Caco-2 (cell line): Measurements from ENCODE around the gene C8G. TPM values are rescaled to one million over a fixed set of nuclear protein-coding genes. Genes with fewer than 3 reads are reported as not detected.

Source experiments
- BruUV-seq: library from RNA; stranded (reverse); fragments of 400-500 nt; replicated peaks from 2 replicates; lab custom pipeline; 2021; lab: Mats Ljungman, UMichigan
- CTCF ChIA-PET: fragments of 300-600 bp; sonication (Branson Sonifier 250); formaldehyde crosslinking; loops from one replicate; lab custom pipeline; 2022; ENCODE audit warnings: antibody characterized with exemption; lab: Charles Lee
- POLR2A ChIA-PET: fragments of 300-600 bp; sonication (Branson Sonifier 250); formaldehyde crosslinking; loops from one replicate; lab custom pipeline; 2022; ENCODE audit warnings: antibody characterized with exemption; lab: Charles Lee
- DNase-seq, 2 experiments: peaks; one replicate each; pipeline versions ENCODE4 v3.0.0 to v3.0.0-alpha.2; 2020 to 2022
- H3K27me3 ChIP-seq: replicated peaks from 2 replicates; pipeline ENCODE4 v1.6.0; 2011; ENCODE audit warnings: low read length; ENCODE audit not compliant: control insufficient read depth, insufficient read depth
- H3K36me3 ChIP-seq: 2 replicates; pipeline ENCODE4 v1.5.1; 2011; ENCODE audit warnings: low read length; ENCODE audit not compliant: control insufficient read depth, insufficient read depth
- H3K4me1 ChIP-seq: fragments of 250-450 bp; sonication (Bioruptor Pico); 2 replicates; pipeline ENCODE4 v1.5.1; 2020; ENCODE audit warnings: mild to moderate bottlenecking
- H3K4me3 ChIP-seq: 2 replicates; pipeline ENCODE4 v1.5.1; 2011; ENCODE audit warnings: low read depth, mild to moderate bottlenecking, control low read depth, low read length
- H3K9me3 ChIP-seq: fragments of 250-450 bp; sonication (Bioruptor Pico); 2 replicates; pipeline ENCODE4 v1.5.1; 2020; ENCODE audit warnings: mild to moderate bottlenecking, moderate library complexity
- H3K27ac Mint-ChIP-seq: one replicate; pipeline ENCODE4 v1.8.0; 2022; ENCODE audit warnings: mixed read lengths; ENCODE audit not compliant: unreplicated experiment
- H3K27me3 Mint-ChIP-seq: one replicate; pipeline ENCODE4 v1.8.0; 2022; ENCODE audit warnings: mixed read lengths; ENCODE audit not compliant: insufficient read depth, unreplicated experiment
- H3K36me3 Mint-ChIP-seq: one replicate; pipeline ENCODE4 v1.8.0; 2022; ENCODE audit warnings: mild to moderate bottlenecking, mixed read lengths; ENCODE audit not compliant: insufficient read depth, unreplicated experiment
- H3K4me1 Mint-ChIP-seq: one replicate; pipeline ENCODE4 v1.8.0; 2022; ENCODE audit warnings: low read depth, mixed read lengths; ENCODE audit not compliant: unreplicated experiment
- H3K4me3 Mint-ChIP-seq: one replicate; pipeline ENCODE4 v1.8.0; 2022; ENCODE audit warnings: mild to moderate bottlenecking, moderate library complexity, mixed read lengths; ENCODE audit not compliant: unreplicated experiment
- H3K9me3 Mint-ChIP-seq: one replicate; pipeline ENCODE4 v1.8.0; 2022; ENCODE audit warnings: mixed read lengths; ENCODE audit not compliant: unreplicated experiment
- intact Hi-C: fragments of 100-400 bp; cut with micrococcal nuclease; formaldehyde crosslinking; loops from one replicate; pipeline ENCODE4 v1.10.0; 2022; ENCODE audit not compliant: unreplicated experiment
- total RNA-seq: library from RNA; stranded (reverse); gene quantifications from 2 replicates; pipeline ENCODE4 v1.2.3, GENCODE V29; 2022
- TF ChIP-seq, protein P1 (sequence below), 2 experiments: fragments of 200-600 bp in 1 of 2; IDR thresholded peaks; 1 replicate in 1 of 2; 2 replicates in 1 of 2; pipeline versions ENCODE4 v1.5.1 to v1.8.0; 2011 to 2022; ENCODE audit warnings: antibody characterized with exemption in 1 of 2, control low read depth in 1 of 2, inconsistent platforms in 1 of 2, low read depth in 1 of 2, low read length in 1 of 2, mild to moderate bottlenecking in 1 of 2, moderate library complexity in 1 of 2; ENCODE audit not compliant: insufficient read depth in 1 of 2, severe bottlenecking in 1 of 2, unreplicated experiment in 1 of 2

Gene C8G
- total RNA-seq, 1 experiment from 2014 or later: 0.77 TPM

DNA sequence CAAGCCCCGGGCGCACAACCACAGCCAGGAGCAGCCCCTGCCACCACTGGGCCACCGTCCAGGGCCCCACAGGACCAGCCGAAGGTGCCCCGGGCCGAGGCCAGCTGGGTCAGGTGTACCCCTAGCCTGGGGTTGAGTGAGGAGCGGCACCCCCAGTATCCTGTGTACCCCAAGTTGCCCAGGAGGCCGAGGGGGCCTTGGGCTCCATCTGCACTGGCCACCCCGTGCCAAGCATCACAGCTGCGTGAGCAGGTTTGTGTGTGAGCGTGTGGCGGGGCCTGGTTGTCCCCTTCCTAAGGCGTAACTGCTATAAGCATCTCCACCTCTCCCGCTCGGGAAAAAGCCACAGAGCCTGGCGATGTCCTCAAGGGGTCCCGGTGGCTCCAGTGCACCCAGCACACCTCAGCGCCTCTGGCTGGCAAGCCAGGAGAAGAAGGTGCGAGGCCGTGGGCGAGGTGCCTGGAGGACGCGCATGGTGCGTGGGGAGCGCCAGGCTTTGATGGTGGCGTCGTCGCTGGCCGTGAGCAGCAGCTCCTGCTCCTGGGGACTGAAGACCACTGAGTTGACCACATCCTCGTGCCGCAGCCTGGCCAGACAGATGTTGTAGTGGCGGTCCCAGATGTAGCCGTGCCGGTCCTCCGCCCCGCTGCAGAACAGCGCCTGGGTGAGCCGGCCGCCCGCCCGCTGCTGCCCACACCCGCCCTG, 4.4 kb upstream of the C8G start:
- H3K27ac Mint-ChIP-seq: peak overlapping the region; percentile 61
- no peak overlapping the region for H3K4me3 Mint-ChIP-seq
- H3K36me3 ChIP-seq: peaks cover 1% of the 10 kb centered on the region
- intact Hi-C loops: loop anchor here (10.0 kb wide), 1 partner anchor 96 kb away; the partner anchor contains the start of genes AJM1 and PHPT1
- H3K27me3 Mint-ChIP-seq: no peaks in the 10 kb centered on the region
- H3K27me3 ChIP-seq: no peaks in the 10 kb centered on the region
- H3K9me3 ChIP-seq: no peaks in the 10 kb centered on the region
- H3K4me1 ChIP-seq: peaks cover 18% of the 10 kb centered on the region
- no TSS peak for BruUV-seq
- no peaks in the 10 kb centered on the region for H3K4me1 Mint-ChIP-seq
- TF ChIP-seq, protein P1, sequence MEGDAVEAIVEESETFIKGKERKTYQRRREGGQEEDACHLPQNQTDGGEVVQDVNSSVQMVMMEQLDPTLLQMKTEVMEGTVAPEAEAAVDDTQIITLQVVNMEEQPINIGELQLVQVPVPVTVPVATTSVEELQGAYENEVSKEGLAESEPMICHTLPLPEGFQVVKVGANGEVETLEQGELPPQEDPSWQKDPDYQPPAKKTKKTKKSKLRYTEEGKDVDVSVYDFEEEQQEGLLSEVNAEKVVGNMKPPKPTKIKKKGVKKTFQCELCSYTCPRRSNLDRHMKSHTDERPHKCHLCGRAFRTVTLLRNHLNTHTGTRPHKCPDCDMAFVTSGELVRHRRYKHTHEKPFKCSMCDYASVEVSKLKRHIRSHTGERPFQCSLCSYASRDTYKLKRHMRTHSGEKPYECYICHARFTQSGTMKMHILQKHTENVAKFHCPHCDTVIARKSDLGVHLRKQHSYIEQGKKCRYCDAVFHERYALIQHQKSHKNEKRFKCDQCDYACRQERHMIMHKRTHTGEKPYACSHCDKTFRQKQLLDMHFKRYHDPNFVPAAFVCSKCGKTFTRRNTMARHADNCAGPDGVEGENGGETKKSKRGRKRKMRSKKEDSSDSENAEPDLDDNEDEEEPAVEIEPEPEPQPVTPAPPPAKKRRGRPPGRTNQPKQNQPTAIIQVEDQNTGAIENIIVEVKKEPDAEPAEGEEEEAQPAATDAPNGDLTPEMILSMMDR (IDR thresholded peaks at IDR 0.05; ENCODE audit: insufficient read depth in 1 of 2, low read depth in 1 of 2, low read length in 1 of 2, severe bottlenecking in 1 of 2, unreplicated experiment in 1 of 2): no peak
- CTCF ChIA-PET: no interaction called here
- DNase-seq: peak in 1 of 2 experiments; percentile 30
- no peak overlapping the region for H3K4me3 ChIP-seq
- no peaks in the 10 kb centered on the region for H3K9me3 Mint-ChIP-seq
- peaks cover 83% of the 10 kb centered on the region for H3K36me3 Mint-ChIP-seq
- POLR2A ChIA-PET: no interaction called here

DNA sequence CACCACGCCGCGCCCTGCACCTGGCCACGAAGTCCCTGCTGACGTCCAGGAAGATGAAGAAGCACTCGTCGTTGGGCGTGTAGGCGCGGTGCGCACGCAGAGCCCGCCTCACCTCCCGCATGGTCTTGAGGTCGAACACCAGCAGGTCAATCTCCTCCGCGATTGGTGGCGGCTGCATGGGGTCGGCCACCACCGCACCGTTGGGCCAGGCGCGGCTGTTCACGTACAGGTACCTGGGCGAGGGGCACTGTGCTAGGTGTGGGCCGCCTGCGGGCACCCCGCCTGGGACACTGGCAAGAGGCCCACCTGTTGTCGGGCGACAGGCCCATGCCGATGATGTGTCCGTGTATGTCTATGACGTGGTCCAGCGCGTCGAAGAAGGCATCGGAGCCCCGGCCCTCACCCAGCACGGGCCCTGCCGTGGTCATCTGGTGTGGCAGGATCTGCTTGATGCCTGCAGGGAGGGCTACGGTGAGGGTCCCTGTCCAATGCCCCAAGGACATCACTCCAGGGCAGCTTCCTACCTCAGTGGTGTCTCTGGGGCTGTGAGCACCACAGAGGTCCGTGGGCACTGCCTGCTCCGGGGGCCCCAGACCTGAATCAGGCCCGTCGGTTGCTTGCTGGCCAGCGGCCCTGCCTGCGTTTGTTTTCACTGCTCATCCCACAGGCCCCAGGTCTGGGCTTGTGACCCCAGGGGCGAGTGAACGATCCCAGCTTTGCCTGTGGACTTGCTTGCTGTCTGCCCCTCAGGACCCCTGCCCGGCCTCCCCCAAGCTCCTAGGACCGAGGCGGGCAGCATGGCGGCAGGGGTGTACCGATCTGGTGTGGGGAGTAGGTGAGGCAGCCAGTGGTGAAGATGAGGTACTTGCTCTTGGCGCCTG, 3.6 kb upstream of the C8G start:
- intact Hi-C loops: loop anchor here (10.0 kb wide), 1 partner anchor 97 kb away; the partner anchor contains the start of genes AJM1 and PHPT1
- Mint-ChIP-seq H3K27ac (peak overlapping the region; percentile 61), H3K9me3 (no peaks in the 10 kb centered on the region), H3K4me1 (no peaks in the 10 kb centered on the region), H3K4me3 (peak overlapping the region; percentile 31), H3K27me3 (no peaks in the 10 kb centered on the region), H3K36me3 (peaks cover 80% of the 10 kb centered on the region)
- ChIA-PET CTCF (no interaction called here), POLR2A (no interaction called here)
- TF ChIP-seq, protein P1 (IDR thresholded peaks at IDR 0.05; ENCODE audit: insufficient read depth in 1 of 2, low read depth in 1 of 2, low read length in 1 of 2, severe bottlenecking in 1 of 2, unreplicated experiment in 1 of 2): no peak
- Histone ChIP-seq H3K9me3 (no peaks in the 10 kb centered on the region), H3K27me3 (no peaks in the 10 kb centered on the region), H3K36me3 (peaks cover 1% of the 10 kb centered on the region), H3K4me1 (peaks cover 26% of the 10 kb centered on the region), H3K4me3 (no peak overlapping the region)
- BruUV-seq: no TSS peak
- DNase-seq: peak in 1 of 2 experiments; percentile 28
